OCI-LY3 (cell line): ENCODE measurements around the gene LHFPL6.

Experiments used
- H2AFZ ChIP-seq: fragments of 200-600, 300-600 bp; shearing (Covaris generic); 2 replicates; pipeline ENCODE4 v1.6.0; 2014; ENCODE audit warnings: antibody characterized with exemption, low read depth, low read length
- H3K27ac ChIP-seq: fragments of 200-600, 300-600 bp; sonication (generic); 2 replicates; pipeline ENCODE4 v1.5.1; 2014; ENCODE audit warnings: mild to moderate bottlenecking, low read length, moderate library complexity, mixed read lengths
- H3K27me3 ChIP-seq: fragments of 200-600, 300-600 bp; sonication (generic); 2 replicates; pipeline ENCODE4 v1.6.1; 2014; ENCODE audit warnings: low read depth, low read length, mixed read lengths
- H3K36me3 ChIP-seq: fragments of 200-600, 300-600 bp; sonication (generic); replicated peaks from 2 replicates; pipeline ENCODE3; 2014; ENCODE audit warnings: low read depth, low read length, mixed read lengths
- H3K4me1 ChIP-seq: fragments of 300-600, 200-600 bp; sonication (generic); 2 replicates; pipeline ENCODE4 v1.6.1; 2014; ENCODE audit warnings: low read length, mixed read lengths
- H3K4me2 ChIP-seq: fragments of 200-600, 300-600 bp; sonication (generic); 2 replicates; pipeline ENCODE4 v1.6.1; 2014; ENCODE audit warnings: low read length, mixed read lengths
- H3K4me3 ChIP-seq: fragments of 300-600, 200-600 bp; sonication (generic); 2 replicates; pipeline ENCODE4 v1.5.1; 2014; ENCODE audit warnings: antibody characterized with exemption, mild to moderate bottlenecking, low read length, moderate library complexity
- H3K79me2 ChIP-seq: fragments of 300-600, 200-600 bp; shearing (Covaris generic); 2 replicates; pipeline ENCODE4 v1.6.1; 2014; ENCODE audit warnings: mild to moderate bottlenecking, low read length, mixed read lengths
- H3K9ac ChIP-seq: fragments of 300-600, 200-600 bp; shearing (Covaris generic); 2 replicates; pipeline ENCODE4 v1.6.0; 2014; ENCODE audit warnings: mild to moderate bottlenecking, low read length, moderate library complexity
- H3K9me3 ChIP-seq: fragments of 200-600, 300-600 bp; shearing (Covaris generic); 2 replicates; pipeline ENCODE4 v1.6.1; 2014; ENCODE audit warnings: low read length, mixed read lengths; ENCODE audit not compliant: insufficient read depth
- H4K20me1 ChIP-seq: fragments of 200-600, 300-600 bp; sonication (generic); 2 replicates; pipeline ENCODE4 v1.6.1; 2016; ENCODE audit warnings: low read length, mixed read lengths; ENCODE audit not compliant: insufficient read depth
- EZH2phosphoT487 ChIP-seq: fragments of 200-600 bp; shearing (Covaris generic); IDR thresholded peaks from 2 replicates; pipeline ENCODE4 v1.6.1; 2018; ENCODE audit warnings: antibody characterized with exemption, mixed run types, low read depth
- TF ChIP-seq, protein P1 (sequence below): fragments of 200-600, 300-600 bp; sonication (generic); IDR thresholded peaks from 2 replicates; pipeline ENCODE4 v1.5.1; 2014; ENCODE audit warnings: antibody characterized with exemption, low read length, low read depth

The LHFPL6 gene

DNA sequence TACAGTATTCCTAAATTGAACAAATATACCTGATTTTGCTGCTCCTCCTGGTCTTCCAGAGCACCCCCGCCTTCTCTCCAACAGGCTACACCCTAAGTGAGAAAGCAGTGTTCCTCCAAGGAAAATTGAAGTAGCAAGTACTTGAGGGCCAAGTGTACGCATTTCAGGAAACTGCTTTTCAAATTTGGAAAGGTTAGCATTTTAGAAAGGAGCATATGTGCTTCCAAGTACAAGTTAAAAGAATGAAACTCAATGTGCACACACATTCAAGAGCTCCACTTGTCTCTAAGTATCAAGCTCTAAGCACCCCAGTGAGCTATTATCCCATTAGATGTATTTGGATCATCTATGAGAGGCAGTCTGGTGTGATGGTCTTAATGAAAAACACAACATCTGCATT, 25.8 kb downstream of the LHFPL6 start:
- peaks cover 5% of the 10 kb centered on the region for H3K36me3 ChIP-seq
- H3K79me2 ChIP-seq = peaks cover 31% of the 10 kb centered on the region; the same call in 1 of the 2 replicates
- H4K20me1 ChIP-seq = peaks cover 9% of the 10 kb centered on the region; the same call in 1 of the 2 replicates
- no peaks in the 10 kb centered on the region for H3K27me3 ChIP-seq
- no peaks in the 10 kb centered on the region for H3K9me3 ChIP-seq
- peaks cover 19% of the 10 kb centered on the region for H3K4me1 ChIP-seq
- TF ChIP-seq EZH2phosphoT487 = no peak
- TF ChIP-seq, protein P1, sequence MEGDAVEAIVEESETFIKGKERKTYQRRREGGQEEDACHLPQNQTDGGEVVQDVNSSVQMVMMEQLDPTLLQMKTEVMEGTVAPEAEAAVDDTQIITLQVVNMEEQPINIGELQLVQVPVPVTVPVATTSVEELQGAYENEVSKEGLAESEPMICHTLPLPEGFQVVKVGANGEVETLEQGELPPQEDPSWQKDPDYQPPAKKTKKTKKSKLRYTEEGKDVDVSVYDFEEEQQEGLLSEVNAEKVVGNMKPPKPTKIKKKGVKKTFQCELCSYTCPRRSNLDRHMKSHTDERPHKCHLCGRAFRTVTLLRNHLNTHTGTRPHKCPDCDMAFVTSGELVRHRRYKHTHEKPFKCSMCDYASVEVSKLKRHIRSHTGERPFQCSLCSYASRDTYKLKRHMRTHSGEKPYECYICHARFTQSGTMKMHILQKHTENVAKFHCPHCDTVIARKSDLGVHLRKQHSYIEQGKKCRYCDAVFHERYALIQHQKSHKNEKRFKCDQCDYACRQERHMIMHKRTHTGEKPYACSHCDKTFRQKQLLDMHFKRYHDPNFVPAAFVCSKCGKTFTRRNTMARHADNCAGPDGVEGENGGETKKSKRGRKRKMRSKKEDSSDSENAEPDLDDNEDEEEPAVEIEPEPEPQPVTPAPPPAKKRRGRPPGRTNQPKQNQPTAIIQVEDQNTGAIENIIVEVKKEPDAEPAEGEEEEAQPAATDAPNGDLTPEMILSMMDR = no peak
- H3K4me2 ChIP-seq = no peak overlapping the region
- no peak overlapping the region for H2AFZ ChIP-seq
- no peak overlapping the region for H3K27ac ChIP-seq
- no peak overlapping the region for H3K9ac ChIP-seq
- no peak overlapping the region for H3K4me3 ChIP-seq

DNA sequence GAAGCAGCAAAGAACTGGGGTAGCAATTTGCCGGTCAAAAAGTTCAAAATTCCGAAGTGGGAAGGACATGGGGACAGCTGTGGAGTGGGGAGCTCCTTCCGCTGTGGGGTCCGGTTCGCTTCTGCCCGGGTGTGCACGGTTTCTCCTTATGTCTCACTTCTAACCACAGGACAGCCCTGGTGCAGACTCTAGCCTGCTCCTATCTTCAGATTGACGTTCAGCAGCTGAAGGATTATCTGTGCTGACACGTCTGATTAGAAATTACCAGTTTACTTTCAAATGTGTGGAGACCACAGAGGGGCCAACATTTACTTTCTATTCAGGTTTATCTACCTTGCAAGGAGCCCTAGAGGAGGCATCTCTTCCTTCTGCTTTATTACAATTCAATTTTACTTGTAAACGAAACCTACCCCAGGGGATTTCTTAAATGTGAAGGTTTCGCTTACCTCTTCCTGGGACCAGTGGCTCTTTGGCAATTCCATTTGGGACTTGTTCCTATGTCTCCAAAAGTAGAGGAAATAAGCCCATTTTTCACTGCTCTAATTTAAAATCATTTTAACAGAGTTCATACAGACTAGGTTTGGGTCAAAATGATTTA, 27.3 kb downstream of the LHFPL6 start:
- peak overlapping the region; percentile 76 for H3K4me3 ChIP-seq
- no peaks in the 10 kb centered on the region for H3K27me3 ChIP-seq
- H3K36me3 ChIP-seq = no peaks in the 10 kb centered on the region
- TF ChIP-seq, protein P1 = no peak
- TF ChIP-seq EZH2phosphoT487 = no peak
- H3K27ac ChIP-seq = peak overlapping the region; percentile 9; the same call in 1 of the 2 replicates
- peak overlapping the region; percentile 58 for H3K9ac ChIP-seq
- H3K79me2 ChIP-seq = peaks cover 28% of the 10 kb centered on the region; the same call in 1 of the 2 replicates
- H2AFZ ChIP-seq = no peak overlapping the region
- no peaks in the 10 kb centered on the region for H3K9me3 ChIP-seq
- H3K4me2 ChIP-seq = peak overlapping the region; percentile 94
- H3K4me1 ChIP-seq = peaks cover 19% of the 10 kb centered on the region
- peaks cover 9% of the 10 kb centered on the region; the same call in 1 of the 2 replicates for H4K20me1 ChIP-seq

DNA sequence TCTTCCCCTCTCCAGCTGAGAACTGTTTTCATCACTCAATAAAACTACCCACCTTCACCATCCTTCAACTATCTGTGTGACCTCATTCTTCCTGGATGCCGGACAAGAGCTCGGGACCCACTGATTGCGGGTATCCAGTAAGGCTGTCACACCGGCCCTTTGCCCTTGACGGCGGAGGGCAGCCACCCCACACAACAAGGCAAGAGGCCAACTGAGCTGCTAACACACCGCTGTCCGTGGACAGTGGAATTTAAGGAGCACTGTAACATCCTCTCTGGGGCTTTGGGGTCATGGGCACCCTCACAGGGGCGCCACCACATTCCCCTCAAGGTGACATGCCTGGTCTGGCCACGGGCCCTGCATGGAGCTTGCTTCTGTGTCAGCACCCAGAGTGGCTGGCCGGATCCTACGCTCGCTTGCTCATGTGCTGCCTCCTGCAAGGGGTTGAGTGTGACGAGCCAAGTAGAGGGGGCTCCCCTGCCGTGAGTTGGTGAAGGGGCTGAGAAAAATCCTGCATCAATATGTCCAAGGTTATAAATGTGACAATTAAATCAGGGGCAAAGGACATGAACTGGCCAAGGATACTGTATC, 31.4 kb downstream of the LHFPL6 start:
- Histone ChIP-seq H3K27me3 (no peaks in the 10 kb centered on the region), H3K36me3 (no peaks in the 10 kb centered on the region), H3K4me3 (no peak overlapping the region), H3K9ac (no peak overlapping the region), H4K20me1 (peaks cover 6% of the 10 kb centered on the region; the same call in 1 of the 2 replicates), H3K4me2 (no peak overlapping the region), H2AFZ (no peak overlapping the region), H3K4me1 (peaks cover 15% of the 10 kb centered on the region), H3K79me2 (peaks cover 17% of the 10 kb centered on the region), H3K9me3 (no peaks in the 10 kb centered on the region), H3K27ac (no peak overlapping the region)
- no peak for TF ChIP-seq EZH2phosphoT487
- TF ChIP-seq, protein P1 = no peak

DNA sequence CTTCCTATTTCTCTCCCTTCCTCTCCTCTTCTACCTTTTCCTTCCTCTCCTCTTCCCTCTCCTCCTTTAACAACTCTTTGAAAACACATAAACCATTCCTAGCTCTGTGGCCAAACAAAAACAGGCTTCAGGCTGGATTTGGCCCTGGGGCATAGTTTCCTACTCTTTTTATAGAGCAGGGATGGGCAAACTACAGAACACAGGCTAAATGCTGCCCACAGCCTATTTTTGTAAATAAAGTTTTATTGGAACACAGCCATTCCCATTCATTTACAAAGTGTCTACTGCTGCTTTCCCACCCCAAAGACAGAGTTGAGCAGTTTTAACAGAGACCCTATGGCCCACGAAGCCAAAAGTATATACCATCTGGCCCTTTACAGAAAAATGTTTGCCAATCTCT, 35.4 kb downstream of the LHFPL6 start:
- no peak for TF ChIP-seq EZH2phosphoT487
- TF ChIP-seq, protein P1 = no peak

More for the DNA sequence above, 35.4 kb downstream of the LHFPL6 start:
- Histone ChIP-seq H3K4me1 (peaks cover 14% of the 10 kb centered on the region), H3K27me3 (no peaks in the 10 kb centered on the region), H3K4me2 (no peak overlapping the region), H2AFZ (no peak overlapping the region), H3K9me3 (no peaks in the 10 kb centered on the region), H3K36me3 (no peaks in the 10 kb centered on the region), H3K27ac (no peak overlapping the region), H3K4me3 (no peak overlapping the region), H3K9ac (no peak overlapping the region), H3K79me2 (peaks cover 16% of the 10 kb centered on the region), H4K20me1 (peaks cover 2% of the 10 kb centered on the region; the same call in 1 of the 2 replicates)
